NCI-H510A treated with DMSO at 0.1 percent for 48 hours (cell line): Measurements from ENCODE around the gene PMPCA.

ENCODE experiments used
- DNase-seq: peaks from one replicate; lab custom pipeline; 2025; lab: John Stamatoyannopoulos, UW

Gene PMPCA

DNA sequence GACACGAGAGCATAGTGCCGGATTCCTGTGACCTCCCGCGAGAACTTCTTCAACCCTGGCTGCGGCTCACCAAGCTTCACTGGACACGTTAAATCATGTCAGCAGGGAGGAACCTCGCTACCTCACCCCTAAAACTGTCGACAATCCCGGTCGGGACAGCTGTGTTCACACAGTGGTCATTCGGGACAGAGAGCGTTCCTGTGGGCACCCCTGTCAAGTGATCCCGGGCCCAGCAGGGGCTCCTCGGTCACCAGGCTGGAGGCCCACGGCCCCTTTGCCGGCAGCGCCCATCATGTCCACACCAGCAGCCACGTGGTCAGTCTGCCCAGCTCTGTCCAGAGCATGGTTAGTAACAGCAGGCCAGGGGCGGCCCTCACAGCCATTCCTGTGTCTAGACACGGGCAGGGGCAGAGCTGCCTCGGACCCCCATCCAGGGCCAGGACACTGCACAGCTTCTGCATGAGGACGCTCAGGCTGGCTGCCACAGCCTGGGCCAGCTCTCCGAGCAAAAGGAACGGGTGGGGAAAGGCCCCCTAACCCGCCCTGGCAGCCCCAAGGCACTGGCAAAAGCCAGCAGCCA is 25.7 kb downstream of the PMPCA start:
- DNase-seq: no peak

DNA sequence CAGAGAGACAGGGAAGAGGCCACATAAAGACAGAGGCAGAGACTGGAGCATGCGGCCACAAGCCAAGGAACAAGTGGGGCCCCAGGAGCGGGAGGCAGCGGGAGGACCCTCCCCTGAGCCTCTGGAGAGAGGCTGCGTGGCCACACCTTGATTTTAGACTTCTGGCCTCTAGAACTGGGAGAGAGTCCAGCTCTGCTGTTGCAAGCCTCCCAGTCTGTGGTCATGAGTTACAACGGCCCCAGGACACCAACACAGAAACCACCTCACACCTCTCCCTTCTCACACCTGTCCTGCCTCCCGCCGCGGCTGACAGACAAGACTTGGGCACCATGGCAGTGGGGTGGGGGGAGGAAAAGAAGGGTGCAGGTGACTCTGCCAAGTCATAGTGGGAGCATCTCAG is 27.0 kb downstream of the PMPCA start:
- no peak for DNase-seq

DNA sequence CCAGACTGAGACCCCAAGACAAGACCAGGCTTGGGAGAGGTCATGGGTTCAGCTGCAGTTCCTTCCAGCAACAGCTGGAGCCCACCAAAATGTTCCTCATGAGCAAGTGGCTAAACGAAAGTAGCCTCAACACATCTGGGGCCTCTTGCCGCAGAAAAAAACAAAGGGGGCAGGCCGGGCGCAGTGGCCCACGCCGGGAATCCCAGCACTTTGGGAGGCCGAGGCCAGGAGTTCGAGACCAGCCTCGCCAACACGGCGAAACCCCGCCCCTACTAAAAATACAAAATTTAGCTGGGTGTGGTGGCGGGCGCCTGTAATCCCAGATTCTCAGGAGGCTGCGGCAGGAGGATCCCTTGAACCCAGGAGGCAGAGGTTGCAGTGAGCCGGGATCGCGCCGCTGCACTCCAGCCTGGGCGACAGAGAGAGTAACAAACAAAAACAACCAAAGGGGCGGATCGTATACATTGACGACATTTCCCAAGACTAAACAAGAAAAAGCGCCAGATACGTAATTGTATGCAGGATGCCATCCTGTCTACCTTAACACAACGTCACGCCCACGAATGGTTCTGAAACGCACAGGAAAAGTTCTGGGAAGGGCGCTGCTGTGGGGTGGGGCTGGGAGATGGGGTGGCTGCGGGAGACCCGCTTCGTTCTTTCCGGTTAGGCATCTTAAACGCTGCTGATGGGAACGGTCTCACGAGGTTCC is 27.5 kb downstream of the PMPCA start:
- DNase-seq: no peak

DNA sequence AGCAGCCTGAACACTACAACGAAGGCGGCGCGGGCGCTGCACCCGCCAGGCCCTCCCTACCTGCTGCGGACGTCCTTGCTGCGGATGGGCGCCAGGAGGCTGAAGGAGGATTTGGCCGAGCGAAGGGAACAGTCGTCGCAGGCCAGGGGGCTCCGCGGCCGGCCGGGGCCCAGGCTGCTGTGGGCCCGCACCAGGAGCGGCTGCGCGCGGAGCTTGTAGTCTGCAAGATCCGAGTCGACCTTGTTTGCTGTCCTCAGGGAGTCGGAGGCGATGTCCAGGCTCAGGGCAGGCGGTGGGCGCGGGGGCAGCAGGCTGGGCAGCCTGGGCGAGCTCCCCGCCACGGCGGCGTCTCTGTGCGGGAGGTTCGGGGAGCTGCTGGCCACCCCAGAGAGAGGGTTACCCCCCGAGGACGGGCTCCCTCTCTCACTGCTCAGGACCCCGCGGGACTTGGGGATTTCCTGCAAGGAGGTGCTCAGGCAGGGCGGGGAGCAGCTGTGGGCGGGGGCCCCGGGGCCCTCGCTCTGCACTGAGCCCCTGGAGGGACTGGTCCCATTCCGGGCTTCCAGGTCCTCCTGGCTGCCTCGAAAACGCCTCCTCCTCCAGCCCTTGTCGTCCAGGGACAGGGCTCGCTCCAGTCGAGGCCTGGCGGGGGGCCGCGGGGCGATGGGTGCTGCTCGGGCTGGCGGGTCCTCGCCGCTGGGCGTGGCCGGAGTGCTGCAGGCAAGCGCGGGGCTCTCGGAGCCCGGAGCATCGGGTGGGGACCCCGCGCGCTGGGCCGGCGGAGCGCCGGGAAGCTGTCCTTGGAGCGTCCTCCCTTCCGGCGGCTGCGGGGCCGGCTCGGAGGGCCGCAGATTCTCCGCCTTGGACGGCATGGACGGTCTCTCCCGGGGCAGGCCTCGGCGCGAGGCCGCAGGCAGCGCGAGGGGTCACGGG is 28.4 kb downstream of the PMPCA start:
- DNase-seq: no peak

DNA sequence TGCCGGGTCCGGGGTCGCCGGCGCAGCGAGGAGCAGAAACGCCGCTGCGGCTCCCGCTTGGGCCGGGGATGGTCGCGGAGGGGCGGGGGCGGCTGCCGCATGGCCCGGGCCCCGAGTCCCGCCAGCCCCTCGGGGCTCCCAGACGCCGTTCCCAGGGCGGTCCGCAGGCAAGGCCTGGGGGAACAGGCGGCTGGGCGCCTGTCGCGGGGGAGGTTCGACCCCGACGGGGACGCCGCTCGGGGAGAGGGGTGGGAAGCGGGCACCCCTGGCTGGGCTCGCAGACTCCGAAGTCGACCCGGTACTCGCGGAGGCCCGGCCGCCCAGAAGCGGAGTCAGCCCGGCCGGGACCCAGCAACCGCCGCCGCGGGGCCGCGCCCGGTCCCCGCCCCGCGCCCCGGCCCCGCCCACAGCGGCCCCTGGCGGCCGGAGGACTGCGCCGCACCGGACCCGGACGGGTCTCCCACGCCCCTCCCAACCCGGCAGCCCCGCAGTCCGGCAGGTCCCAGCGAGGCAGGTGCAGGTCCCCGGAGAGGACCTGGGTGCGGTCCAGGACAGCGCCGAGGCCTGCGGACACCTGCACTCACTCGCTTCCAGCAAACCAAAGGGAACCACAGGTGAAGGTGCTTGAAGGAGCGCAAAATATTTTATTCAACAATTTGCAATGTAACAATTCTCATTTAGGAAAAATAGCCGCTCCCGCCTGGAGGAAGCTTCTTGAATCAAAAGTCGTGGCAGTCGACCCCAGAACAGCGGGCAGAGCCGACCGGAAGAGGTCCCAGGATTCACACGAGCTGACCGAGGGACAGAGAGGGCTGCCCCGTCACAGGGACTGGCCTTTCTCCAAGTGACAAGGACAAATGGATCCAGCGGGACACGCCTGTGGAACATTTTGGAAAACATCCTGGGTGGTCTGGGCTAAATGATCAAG is 29.3 kb downstream of the PMPCA start, which contains the start of gene INPP5E:
Gene INPP5E (minus strand): TSS at position 365 of the 928 bp plus-strand sequence. CDS start 426 bp downstream, outside the sequence.
- peak; percentile 34 for DNase-seq

DNA sequence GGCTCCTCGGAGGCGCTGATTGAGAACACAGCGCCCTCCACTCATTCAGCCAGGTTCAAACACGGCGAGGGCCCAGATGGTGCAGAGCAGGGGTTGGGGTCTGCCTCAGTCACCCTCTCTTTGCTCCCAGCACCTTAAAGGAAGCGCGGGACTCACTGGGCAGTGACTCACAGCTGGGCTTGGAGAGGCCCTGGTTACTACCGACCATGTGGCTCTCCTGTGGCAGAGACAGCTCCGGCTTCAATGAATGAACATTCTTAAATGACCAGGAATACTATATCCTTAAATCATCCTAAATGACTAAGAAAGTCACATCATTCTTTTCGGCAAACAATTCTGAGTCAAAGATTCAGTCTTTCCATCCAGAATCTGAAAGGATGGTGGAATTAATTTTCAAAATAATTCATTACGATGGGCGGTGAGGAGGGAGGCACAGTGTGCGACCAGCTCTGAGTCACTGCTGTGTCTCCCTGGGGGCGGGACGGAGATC is 30.8 kb downstream of the PMPCA start:
- DNase-seq: no peak

DNA sequence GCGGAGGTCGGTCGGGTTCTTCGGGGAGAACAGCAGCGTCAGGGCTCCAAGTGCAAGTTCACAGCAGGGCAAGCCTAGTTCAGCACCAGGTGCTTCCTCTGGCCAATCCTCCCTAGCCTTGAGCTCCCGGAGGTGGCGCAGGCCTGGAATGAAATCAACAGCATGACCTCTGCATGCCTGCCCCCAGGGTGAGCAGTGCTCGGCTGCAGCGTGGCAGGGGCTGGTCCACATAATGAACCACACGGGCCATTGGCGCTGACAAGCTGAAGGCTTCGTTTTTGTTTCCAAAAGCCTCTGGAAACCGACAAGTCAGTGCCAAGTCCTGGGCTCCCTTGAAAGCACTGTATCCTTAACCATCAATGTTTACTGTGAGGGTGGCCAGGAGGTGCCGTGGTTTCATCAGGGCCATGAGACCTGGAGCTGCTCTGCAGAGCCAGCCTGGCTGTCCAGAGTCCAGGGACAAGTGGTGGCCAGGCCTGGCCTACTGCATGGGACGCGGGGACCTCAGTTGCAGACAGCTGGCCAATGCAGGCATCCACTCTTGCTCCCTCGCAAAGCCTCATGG is 31.3 kb downstream of the PMPCA start:
- DNase-seq: no peak

DNA sequence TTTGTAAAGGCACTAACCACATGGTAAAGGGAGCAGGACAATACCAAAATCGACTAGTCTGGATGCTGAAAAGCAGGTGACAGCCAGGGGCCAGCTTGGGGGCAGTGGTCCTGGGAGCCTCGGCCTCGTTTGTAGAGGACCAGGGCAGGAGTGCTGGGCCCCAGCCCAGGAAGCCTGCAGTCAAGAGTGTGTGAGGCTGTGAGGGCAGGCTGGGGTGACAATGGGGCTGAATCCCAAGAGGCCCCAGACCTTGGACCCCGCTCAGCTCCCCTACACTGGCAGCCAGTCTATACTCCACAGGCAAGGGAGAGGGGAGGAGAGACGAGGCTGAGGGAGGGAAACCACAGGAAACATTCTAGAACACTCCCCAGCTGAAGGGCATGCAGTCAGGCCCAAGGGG is 31.8 kb downstream of the PMPCA start:
- DNase-seq: no peak

DNA sequence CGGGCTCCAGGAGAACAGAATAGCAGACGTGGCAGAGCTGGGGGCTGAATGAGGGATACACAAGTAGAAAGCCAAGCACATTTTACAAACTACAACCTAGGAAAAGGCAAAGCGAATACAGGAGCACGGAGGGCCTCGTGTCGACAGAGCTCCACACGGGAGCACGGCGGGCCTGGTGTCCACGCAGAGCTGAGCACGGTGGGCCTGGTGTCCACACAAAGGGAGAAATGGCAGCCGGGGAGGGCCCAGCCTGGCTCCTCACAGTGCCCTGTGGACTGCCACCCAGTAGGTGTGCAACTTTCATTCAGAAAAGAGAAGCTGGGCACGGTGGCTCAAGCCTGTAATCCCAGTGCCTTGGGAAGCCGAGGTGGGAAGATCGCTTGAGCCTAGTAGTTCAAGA is 32.6 kb downstream of the PMPCA start:
- no peak for DNase-seq

DNA sequence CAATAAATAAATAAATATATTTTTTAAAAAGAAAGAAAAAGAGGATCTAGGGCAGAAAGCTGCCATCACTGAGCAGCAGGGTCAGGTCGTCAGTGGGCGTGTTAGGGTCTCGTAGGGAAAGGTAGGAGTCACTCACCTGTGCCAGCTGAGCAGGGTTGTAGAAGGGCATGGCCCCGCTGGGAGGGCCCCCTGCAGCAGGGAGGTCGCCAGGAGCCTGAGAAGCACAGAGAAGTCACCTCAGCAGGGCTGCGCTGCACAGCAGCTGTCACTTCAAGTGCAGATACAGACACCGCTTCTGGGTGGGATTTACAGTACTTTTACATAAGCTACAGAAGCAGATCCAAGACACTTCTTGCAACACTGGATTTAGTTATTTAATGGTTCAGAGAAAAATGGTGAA is 33.2 kb downstream of the PMPCA start:
- DNase-seq: no peak

DNA sequence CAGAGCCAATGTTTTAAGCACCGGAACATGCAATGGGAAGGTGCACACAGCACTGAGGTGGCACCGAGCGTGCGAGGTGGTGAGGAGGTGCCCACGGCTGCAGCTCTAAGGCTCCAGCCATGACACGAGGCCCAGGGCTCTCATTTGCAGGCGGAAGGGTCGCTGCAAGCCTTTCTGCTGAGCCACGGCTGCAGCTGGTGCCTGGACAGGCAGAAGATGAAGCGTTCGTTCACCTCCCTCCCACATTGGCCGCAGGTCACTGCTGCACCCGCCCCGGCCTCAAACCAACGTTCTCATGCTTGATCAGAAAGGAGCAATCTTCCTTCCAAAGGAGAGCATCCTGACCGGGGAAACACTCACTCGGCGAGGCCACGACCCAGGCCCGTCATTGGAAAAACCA is 33.6 kb downstream of the PMPCA start:
- DNase-seq: no peak

DNA sequence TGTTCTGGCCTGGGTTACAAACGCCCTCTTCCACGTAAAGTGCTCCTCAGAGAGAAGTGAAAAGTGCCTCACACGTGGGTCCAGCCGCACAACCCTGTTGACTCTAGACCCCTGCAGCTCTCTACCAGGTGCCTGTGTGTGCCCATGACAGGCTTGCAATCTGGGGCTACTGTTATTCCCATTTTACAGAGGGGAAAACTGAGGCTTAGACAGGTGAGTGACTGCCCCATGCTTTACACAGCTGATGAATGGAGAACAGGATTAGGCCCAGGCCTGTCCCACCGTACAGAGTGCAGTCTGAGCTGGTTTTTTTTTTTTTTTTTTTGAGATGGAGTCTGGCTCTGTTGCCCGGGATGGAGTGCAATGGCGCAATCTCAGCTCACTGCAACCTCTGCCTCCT is 35.3 kb downstream of the PMPCA start:
- no peak for DNase-seq

DNA sequence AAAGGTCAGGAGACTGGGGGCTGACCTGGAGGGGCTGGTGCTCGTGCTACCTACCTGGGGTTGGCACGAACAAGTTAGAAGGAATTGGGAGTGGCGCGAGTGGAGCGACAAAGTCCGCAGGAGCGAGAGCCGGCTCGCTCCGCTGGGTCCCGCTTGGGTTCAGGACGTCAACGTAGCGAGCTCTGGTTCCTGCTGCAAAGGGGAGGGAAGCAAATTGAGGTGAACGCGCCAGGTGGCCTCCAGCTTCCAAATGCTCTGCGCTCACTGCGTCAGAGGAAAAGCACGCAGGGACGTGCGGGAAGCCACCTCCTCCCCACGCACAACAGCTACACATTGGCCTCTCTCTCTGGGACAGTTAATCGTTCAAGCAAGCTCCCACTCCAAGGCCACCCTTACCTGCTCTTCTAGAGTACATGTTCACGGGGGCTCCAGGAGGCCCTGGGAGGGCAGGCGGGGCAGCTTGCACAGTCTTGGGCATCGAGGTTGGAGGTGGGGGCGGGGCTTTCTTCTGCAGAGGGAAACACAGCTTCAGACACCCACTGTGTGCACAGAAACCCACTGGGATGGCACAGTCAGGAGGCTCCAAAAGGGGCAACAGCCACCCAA is 36.8 kb downstream of the PMPCA start:
- no peak for DNase-seq

DNA sequence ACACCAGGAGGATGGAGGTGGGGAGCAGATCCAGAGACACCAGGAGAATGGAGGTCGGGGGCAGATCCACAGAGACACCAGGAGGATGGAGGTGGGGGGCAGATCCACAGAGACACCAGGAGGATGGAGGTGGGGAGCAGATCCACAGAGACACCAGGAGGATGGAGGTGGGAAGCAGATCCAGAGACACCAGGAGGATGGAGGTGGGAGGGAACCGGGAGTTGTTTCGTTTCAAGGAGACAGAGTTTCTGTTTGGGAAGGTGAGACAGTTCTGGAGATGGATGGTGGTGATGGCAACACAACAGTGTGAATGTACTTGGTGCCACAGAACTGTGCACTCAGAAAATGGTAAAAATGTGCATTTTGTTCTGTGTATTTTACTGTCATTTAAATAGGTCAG is 38.2 kb downstream of the PMPCA start:
- DNase-seq: no peak

DNA sequence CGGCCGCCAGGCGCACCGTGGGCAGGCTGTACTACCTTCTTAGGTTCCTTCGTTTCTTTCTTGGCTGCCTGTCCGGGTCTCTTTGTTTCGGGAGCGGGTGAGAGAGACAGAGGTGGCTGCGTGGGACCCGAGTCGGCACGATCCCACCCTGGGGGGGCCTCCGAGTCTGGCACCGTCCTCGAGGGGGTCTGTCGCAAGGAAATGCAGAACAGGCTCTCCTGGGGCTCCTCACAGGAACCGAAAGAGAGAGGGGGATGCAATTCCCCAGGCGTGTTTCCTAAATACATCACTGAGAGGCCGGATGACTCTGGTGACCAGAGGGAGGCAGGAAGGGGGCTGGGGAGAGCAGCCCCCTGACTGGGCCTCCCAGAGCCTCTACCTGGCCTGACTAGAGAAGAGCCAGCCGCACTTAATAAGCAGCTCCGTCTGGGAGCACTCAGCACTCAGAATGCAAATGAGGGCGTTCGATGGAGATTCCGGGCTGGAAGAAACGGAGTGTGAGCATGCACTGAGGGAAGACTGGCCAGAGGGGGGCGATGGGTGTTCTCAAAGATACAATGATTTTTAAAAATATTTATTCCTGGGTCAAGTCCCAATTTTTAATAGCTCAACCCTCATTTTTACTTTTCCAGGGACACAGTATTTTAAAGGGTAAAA is 40.9 kb downstream of the PMPCA start:
- DNase-seq: no peak

DNA sequence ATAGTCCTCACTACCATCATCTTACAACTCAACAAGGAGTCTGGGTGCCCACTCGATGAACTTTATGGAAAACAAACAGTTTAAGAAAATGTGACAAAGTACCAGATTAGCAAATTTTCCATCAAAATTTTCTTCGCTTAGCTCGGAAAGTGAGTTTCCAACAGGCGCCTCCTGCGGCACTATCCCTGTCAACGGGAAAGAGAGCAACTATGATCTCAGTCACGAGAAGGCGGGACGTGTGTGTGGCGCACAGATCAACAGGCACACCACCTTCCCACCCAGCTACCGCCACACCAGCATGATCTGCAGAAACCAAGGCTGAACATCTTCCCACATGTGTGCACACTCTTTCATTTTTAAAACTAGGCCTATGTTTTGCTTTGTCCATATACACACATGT is 42.9 kb downstream of the PMPCA start:
- DNase-seq: no peak

DNA sequence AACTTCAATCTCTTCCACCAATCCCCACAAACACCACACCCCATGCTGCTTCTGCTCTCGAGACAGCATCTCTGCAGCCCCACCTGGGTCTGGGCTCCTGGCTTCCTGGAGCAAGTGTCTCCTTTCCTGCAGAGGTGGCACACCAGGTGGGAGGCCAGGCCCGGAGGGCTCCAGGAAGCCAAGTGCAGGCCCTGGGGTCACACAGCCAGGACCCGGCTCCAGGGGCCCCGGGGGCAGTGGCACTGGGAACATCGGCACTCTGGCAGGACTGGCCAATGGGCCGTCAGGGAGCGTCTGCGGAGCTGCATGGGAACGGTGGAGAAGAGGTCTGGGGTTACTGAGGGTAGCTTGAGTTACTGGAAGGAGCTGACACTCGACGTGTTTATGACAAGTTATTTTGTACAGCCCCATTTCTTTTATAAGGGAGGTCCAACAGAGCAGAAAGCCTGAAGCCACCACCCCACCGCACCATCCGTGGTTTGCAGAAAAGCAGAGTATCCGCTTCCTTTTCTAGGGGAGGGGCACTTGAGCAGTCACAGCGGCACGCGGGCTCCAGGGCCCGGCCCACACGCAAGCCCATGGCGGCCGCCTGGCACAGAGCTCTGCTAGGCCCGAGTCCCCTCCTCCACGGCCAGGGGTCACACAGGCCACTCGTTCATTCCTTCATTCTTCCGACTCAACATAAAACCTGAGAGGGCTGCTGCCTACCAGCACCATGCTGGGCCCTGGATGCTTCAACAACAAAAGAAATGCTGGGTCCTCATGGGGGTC is 43.8 kb downstream of the PMPCA start:
- DNase-seq: no peak

DNA sequence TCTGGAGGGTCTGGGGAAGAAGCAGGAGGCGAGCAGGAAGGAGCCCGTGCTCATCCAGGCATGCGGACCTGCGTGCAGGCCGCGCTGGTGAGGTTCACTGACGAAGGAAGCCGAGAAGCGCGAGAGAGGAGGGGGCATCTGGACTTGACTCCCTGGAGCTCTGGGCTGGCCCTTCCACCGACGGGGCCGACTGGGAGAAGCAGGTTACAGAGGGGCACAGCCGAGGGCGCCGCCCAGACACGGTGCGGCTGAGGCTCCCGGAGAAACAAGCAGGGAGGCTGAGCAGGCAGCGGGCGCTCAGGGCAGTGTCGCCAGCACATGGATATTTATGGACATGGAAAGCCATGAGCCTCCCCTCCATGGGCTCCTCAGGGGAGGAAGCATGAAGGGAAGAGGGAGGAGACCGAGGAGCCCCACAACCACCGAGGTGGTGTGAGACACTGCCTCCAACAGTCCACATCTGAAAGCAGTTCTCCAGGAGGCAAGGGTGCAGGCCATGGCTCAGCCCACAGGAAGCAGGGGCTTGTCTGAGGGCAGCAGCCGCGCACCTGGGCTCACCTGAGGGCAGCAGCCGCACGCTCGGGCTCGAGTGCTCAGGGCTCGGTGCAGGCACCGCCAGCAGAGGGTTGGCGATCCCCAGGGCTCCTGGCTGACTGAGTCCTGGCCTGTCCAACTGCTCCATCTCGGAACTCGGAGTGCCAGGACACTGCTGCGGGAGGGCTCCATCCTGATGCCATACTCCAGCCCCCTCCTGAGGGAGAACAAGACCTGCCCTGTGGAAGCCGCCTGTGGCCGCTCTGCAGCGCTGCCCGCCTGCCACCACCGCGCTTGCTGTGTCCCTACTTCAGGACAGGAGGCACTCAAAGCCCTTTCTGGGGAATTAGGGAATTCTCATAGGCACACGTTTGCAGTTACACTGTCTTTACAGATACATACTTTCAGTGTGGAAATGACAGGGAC is 44.9 kb downstream of the PMPCA start:
- DNase-seq: no peak
